GM23248 (cell line): Measurements from ENCODE around the gene ERC1.

Experiments used
- EZH2 ChIP-seq: fragments of 200-600 bp; sonication (generic); IDR thresholded peaks from 2 replicates; pipeline ENCODE4 v1.6.1; 2018; ENCODE audit warnings: antibody characterized with exemption, mild to moderate bottlenecking; ENCODE audit not compliant: insufficient read depth, poor library complexity, severe bottlenecking
- EZH2phosphoT487 ChIP-seq: fragments of 200-600 bp; sonication (generic); IDR thresholded peaks from 2 replicates; pipeline ENCODE4 v1.6.1; 2018; ENCODE audit warnings: antibody characterized with exemption, moderate library complexity, mild to moderate bottlenecking, low read depth; ENCODE audit not compliant: insufficient read depth

GRCh38 chr12:1343422-1343821 lies 352.4 kb downstream of the ERC1 start:
- TF ChIP-seq EZH2phosphoT487, result no peak
- TF ChIP-seq EZH2, result no peak
